C4-2B (cell line): ENCODE measurements around the gene TLX3.

Experiments used
- ZFX ChIP-seq: fragments of 450-650 bp; IDR thresholded peaks from 2 replicates; pipeline ENCODE4 v1.6.1; 2017
- TF ChIP-seq, protein P1 (sequence below): fragments of 450-650 bp; conservative IDR thresholded peaks from 2 replicates; pipeline ENCODE4 v1.5.1; 2017; ENCODE audit warnings: mild to moderate bottlenecking

DNA sequence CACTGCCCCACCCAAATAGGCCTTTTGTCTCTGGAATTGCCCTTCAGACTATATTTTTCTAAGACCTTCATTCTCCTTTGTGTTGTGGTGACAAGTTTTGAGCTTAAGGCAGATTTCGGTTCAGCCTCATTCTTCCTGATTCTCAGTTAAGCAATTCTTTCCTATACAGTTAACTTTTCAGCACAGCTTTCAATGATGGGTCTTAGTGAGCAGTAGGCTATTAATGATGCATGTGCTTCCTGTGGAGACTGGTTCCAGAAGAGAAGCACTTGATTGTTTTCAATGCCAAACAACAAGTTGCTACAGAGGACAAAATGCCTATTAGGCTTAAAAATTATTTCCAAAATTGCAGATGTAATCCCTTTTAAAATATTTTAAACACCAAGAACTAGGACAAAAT, 47.7 kb upstream of the TLX3 start:
- no peak for TF ChIP-seq ZFX
- TF ChIP-seq, protein P1, sequence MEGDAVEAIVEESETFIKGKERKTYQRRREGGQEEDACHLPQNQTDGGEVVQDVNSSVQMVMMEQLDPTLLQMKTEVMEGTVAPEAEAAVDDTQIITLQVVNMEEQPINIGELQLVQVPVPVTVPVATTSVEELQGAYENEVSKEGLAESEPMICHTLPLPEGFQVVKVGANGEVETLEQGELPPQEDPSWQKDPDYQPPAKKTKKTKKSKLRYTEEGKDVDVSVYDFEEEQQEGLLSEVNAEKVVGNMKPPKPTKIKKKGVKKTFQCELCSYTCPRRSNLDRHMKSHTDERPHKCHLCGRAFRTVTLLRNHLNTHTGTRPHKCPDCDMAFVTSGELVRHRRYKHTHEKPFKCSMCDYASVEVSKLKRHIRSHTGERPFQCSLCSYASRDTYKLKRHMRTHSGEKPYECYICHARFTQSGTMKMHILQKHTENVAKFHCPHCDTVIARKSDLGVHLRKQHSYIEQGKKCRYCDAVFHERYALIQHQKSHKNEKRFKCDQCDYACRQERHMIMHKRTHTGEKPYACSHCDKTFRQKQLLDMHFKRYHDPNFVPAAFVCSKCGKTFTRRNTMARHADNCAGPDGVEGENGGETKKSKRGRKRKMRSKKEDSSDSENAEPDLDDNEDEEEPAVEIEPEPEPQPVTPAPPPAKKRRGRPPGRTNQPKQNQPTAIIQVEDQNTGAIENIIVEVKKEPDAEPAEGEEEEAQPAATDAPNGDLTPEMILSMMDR, result no peak
